Astrocyte (in vitro differentiated cells and primary cell): ENCODE results near the gene SLCO1A2. TPM values are rescaled to one million over a fixed set of nuclear protein-coding genes. Genes with fewer than 3 reads are reported as not detected.

ENCODE experiments used
- DNase-seq: peaks from one replicate; pipeline ENCODE4 v3.0.0-alpha.2; 2010; ENCODE audit warnings: low read depth
- FAIRE-seq: peaks from 2 replicates; lab custom pipeline; 2011; peaks lifted over from hg19 to GRCh38; lab: Jason Lieb, UNC
- H2AFZ ChIP-seq: 2 replicates; pipeline ENCODE4 v1.6.0; 2012; ENCODE audit warnings: low read depth, low read length, inconsistent platforms
- H3K27ac ChIP-seq: 2 replicates; pipeline ENCODE4 v1.5.1; 2011; ENCODE audit warnings: low read depth, low read length, inconsistent platforms
- H3K27me3 ChIP-seq: 2 replicates; pipeline ENCODE4 v1.6.0; 2011; ENCODE audit warnings: low read length, inconsistent platforms; ENCODE audit not compliant: insufficient read depth
- H3K36me3 ChIP-seq: 2 replicates; pipeline ENCODE4 v1.5.1; 2011; ENCODE audit warnings: low read length, inconsistent platforms; ENCODE audit not compliant: insufficient read depth
- H3K4me1 ChIP-seq: 2 replicates; pipeline ENCODE4 v1.5.1; 2011; ENCODE audit warnings: low read length, inconsistent platforms; ENCODE audit not compliant: insufficient read depth
- H3K4me2 ChIP-seq: 2 replicates; pipeline ENCODE4 v1.6.0; 2012; ENCODE audit warnings: low read length, inconsistent platforms
- H3K4me3 ChIP-seq: 2 replicates; pipeline ENCODE4 v1.5.1; 2011; ENCODE audit warnings: low read depth, mild to moderate bottlenecking, low read length, inconsistent platforms; ENCODE audit not compliant: insufficient read depth
- H3K79me2 ChIP-seq: 2 replicates; pipeline ENCODE4 v1.6.0; 2012; ENCODE audit warnings: mild to moderate bottlenecking, low read length, inconsistent platforms; ENCODE audit not compliant: insufficient read depth
- H3K9ac ChIP-seq: 2 replicates; pipeline ENCODE4 v1.6.0; 2012; ENCODE audit warnings: mild to moderate bottlenecking, low read length, inconsistent platforms
- H3K9me3 ChIP-seq: 2 replicates; pipeline ENCODE4 v1.5.1; 2012; ENCODE audit warnings: low read depth, mild to moderate bottlenecking, low read length, inconsistent platforms; ENCODE audit not compliant: insufficient read depth
- H4K20me1 ChIP-seq: 2 replicates; pipeline ENCODE4 v1.6.0; 2012; ENCODE audit warnings: low read length, inconsistent platforms; ENCODE audit not compliant: insufficient read depth
- H3K27ac Mint-ChIP-seq: one replicate; pipeline ENCODE4 v1.8.0; 2021; ENCODE audit warnings: mild to moderate bottlenecking, mixed read lengths; ENCODE audit not compliant: unreplicated experiment
- H3K27me3 Mint-ChIP-seq: one replicate; pipeline ENCODE4 v1.8.0; 2021; ENCODE audit warnings: low read depth, mixed read lengths; ENCODE audit not compliant: unreplicated experiment
- H3K36me3 Mint-ChIP-seq: one replicate; pipeline ENCODE4 v1.8.0; 2021; ENCODE audit warnings: low read depth, mixed read lengths; ENCODE audit not compliant: unreplicated experiment
- H3K4me1 Mint-ChIP-seq: one replicate; pipeline ENCODE4 v1.8.0; 2021; ENCODE audit warnings: low read depth, mixed read lengths; ENCODE audit not compliant: unreplicated experiment
- H3K4me3 Mint-ChIP-seq: one replicate; pipeline ENCODE4 v1.8.0; 2021; ENCODE audit warnings: mild to moderate bottlenecking, moderate library complexity, mixed read lengths; ENCODE audit not compliant: unreplicated experiment
- H3K9me3 Mint-ChIP-seq: one replicate; pipeline ENCODE4 v1.8.0; 2021; ENCODE audit warnings: mild to moderate bottlenecking, mixed read lengths; ENCODE audit not compliant: unreplicated experiment
- EZH2 ChIP-seq: IDR thresholded peaks from 2 replicates; pipeline ENCODE4 v1.6.1; 2012; ENCODE audit warnings: mild to moderate bottlenecking, low read length, inconsistent platforms; ENCODE audit not compliant: insufficient read depth
- total RNA-seq: library from RNA; stranded (reverse); gene quantifications from 2 replicates; pipeline ENCODE4 v1.2.1, GENCODE V29; 2021
- TF ChIP-seq, protein P1 (sequence below): IDR thresholded peaks from 2 replicates; pipeline ENCODE4 v1.5.1; 2011; ENCODE audit warnings: low read depth, mild to moderate bottlenecking, inconsistent platforms, low read length, moderate library complexity; ENCODE audit not compliant: insufficient read depth

The SLCO1A2 gene
- total RNA-seq, 1 donor from 2014 or later = 0.32 TPM

DNA sequence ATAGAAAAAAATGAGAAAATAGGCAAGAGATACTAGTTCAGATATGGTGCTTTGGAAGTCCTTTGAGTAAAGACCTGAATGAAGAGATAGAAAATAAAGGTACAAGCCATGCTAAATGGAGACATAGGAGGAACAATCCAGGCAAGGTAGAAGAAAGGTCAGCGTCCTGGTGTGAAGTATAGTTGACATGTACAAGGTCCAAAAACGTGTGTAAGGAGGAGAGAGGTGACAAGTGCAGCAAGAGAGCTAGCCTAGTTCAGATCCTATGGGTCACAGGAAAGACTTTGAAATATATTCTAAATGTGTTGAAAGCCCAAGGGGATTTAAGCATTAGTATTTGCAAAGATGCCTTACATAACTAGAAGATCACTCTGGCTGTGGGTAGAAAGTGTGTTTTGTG is 115.5 kb downstream of the SLCO1A2 start:
- Histone ChIP-seq H3K36me3 (no peaks in the 10 kb centered on the region), H3K4me3 (no peak overlapping the region), H3K27me3 (no peaks in the 10 kb centered on the region), H3K4me1 (no peaks in the 10 kb centered on the region), H4K20me1 (no peaks in the 10 kb centered on the region), H3K27ac (no peak overlapping the region), H3K79me2 (no peaks in the 10 kb centered on the region), H2AFZ (no peak overlapping the region), H3K9me3 (no peaks in the 10 kb centered on the region), H3K4me2 (no peak overlapping the region), H3K9ac (no peak overlapping the region)
- no peak for FAIRE-seq
- no peaks in the 10 kb centered on the region for H3K27me3 Mint-ChIP-seq
- DNase-seq = no peak
- H3K4me1 Mint-ChIP-seq = no peaks in the 10 kb centered on the region
- H3K4me3 Mint-ChIP-seq = no peak overlapping the region
- TF ChIP-seq, protein P1, sequence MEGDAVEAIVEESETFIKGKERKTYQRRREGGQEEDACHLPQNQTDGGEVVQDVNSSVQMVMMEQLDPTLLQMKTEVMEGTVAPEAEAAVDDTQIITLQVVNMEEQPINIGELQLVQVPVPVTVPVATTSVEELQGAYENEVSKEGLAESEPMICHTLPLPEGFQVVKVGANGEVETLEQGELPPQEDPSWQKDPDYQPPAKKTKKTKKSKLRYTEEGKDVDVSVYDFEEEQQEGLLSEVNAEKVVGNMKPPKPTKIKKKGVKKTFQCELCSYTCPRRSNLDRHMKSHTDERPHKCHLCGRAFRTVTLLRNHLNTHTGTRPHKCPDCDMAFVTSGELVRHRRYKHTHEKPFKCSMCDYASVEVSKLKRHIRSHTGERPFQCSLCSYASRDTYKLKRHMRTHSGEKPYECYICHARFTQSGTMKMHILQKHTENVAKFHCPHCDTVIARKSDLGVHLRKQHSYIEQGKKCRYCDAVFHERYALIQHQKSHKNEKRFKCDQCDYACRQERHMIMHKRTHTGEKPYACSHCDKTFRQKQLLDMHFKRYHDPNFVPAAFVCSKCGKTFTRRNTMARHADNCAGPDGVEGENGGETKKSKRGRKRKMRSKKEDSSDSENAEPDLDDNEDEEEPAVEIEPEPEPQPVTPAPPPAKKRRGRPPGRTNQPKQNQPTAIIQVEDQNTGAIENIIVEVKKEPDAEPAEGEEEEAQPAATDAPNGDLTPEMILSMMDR = no peak
- no peak for TF ChIP-seq EZH2
- no peak overlapping the region for H3K27ac Mint-ChIP-seq
- H3K36me3 Mint-ChIP-seq = no peaks in the 10 kb centered on the region
- H3K9me3 Mint-ChIP-seq = no peaks in the 10 kb centered on the region

Other genes starting within 250 kb of the SLCO1A2 start
- gene SLCO1B1, start 203.7 kb downstream of the SLCO1A2 start, total RNA-seq = not detected in 2 replicates
- gene IAPP, start 38.0 kb upstream of the SLCO1A2 start, total RNA-seq = not detected in 2 replicates
- gene PYROXD1, start 102.7 kb upstream of the SLCO1A2 start, total RNA-seq = 10.9 and 11.3 TPM in 2 replicates
- gene RECQL, start 166.7 kb upstream of the SLCO1A2 start, total RNA-seq = 49.1 and 49.7 TPM in 2 replicates
- gene GOLT1B, start 166.9 kb upstream of the SLCO1A2 start, total RNA-seq = 90.3 and 93.5 TPM in 2 replicates
- 19.8 and 26.1 TPM in 2 replicates for gene SPX, start 191.4 kb upstream of the SLCO1A2 start, total RNA-seq